SK-N-DZ (cell line): ENCODE measurements around the gene EFTUD2.

Experiments used
- DNase-seq: peaks from one replicate; pipeline ENCODE4 v3.0.0-alpha.2; 2015; ENCODE audit warnings: low spot score

The EFTUD2 gene

GRCh38 chr17:44910231-44911106 lies 11.2 kb upstream of the EFTUD2 start:
- no peak for DNase-seq

DNA sequence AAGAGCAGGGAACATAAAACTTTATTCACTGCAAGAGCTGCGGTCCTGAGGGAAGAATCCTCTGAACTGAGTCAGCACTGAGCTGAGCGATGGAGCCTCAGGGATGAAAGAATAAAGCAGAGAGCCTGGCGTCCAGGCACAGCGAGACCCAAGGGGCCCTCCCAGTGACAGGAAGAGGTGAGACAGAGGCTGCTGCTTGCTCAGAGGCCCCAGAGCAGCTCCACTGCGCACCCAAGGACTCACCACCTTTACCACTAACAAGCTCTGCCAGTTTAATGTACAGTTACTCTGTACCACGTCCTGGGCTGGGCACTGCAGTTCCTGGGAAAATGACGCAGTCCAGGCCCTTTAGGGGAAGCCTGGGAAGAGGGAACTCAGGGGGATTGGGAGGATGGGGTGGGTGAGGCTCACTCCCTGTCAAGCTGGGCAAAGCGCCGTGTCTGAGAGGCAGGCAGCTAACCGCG lies 10.5 kb upstream of the EFTUD2 start:
- DNase-seq, result no peak

DNA sequence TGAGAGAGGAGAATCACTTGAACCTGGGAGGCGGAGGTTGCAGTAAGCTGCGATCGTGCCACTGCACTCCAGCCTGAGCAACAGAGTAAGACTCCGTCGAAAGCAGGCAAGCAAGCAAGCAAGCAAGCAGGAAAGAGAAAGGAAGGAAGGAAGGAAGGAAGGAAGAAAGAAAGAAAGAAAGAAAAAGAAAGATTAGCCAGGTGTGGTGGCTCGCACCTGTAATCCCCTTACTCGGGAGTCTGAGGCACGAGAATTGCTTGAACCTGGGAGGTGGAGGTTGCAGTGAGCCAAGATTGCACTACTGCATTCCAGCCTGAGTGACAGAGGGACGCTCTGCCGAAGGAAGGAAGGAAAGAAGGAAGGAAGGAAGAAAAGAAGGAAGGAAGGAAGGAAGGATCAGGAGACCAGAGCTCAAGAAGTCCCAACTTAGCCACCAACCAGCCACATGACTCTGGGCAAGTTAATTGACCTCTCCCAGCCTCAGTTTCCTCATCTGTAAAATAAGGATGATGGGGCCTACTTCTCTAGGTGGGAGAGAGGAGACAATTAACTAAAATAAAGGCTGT lies 9.6 kb upstream of the EFTUD2 start:
- no peak for DNase-seq

GRCh38 chr17:44907729-44908470 lies 8.7 kb upstream of the EFTUD2 start:
- no peak for DNase-seq

- no peak for DNase-seq
Measured at GRCh38 chr17:44906763-44907728, 7.8 kb upstream of the EFTUD2 start.

DNA sequence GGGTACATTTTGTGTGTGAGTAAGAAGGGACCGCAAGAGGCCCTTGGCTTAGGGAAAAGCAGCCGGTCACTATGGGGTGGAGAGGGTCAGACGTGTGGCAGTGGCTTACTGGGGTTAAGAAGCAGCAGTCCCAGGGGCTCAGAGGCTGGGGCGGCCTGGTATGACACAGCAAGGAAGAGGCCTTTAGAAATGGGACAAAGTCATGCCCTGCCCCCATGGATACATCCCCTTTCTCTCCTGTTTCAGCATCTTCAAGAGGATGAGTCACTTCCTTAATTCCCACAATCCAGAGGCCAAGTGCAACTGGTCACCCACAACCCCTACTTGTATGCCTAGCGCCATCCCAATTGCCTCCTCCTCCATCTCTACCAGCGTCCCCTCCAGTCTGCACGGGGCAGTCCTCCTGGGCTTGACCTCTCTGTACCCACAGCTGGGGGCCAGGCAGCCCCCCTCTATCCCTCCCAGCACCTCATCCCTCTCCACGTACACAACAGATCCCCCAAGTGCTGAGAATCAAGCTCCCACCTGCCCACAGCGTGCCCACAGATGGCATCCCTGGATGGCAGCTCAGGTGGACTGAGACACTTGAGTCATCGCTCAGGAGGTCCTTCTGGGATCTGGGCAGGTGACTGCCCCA lies 6.9 kb upstream of the EFTUD2 start:
- DNase-seq, result no peak

DNA sequence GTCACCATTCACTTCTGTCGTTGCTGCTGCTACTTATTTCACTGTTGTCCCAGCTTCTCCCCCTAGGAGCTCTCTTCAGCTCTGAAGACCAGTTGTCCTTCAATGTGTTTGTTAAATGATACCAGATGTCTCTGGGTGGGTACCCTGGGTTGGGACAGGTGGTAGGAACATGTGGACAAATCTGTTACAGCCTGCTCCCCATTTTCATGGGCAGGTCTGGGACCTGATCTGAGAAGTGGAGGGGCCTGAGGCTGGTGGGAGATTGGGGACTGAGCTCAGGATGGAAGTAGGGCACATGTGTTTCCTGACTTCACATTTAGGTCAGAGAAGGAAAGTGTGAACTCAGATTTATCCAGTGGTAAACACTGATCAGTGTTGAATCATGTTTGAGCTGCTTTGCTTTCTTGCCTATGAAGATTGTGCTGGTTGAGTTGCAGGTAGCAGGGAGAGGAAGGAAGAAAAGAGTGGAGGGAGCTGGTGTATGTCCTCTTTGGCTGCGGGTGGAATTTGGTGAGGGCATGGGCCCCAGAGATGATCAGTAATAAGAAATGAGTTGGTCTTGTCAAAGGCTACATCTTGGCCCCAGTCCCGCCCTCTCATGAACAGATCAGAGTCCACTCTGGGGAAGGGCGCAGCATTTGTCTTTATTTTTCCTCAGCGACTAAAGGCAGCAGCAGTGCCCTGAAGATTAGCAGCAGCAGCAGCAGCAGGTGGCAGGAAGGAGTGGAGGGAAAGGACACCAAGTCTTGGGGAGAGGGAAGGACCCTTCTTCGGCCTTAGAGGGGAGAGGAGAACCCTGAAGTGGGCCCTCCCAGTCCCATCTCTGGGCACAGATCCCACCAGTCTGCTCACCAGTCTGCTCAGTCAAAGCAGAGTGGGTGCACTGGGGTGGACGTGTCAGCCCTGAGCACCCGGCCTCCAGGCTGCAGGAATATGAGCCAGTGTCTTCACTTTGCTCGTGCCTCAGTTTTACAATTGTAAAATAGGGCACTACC lies 6.1 kb upstream of the EFTUD2 start:
- no peak for DNase-seq

DNA sequence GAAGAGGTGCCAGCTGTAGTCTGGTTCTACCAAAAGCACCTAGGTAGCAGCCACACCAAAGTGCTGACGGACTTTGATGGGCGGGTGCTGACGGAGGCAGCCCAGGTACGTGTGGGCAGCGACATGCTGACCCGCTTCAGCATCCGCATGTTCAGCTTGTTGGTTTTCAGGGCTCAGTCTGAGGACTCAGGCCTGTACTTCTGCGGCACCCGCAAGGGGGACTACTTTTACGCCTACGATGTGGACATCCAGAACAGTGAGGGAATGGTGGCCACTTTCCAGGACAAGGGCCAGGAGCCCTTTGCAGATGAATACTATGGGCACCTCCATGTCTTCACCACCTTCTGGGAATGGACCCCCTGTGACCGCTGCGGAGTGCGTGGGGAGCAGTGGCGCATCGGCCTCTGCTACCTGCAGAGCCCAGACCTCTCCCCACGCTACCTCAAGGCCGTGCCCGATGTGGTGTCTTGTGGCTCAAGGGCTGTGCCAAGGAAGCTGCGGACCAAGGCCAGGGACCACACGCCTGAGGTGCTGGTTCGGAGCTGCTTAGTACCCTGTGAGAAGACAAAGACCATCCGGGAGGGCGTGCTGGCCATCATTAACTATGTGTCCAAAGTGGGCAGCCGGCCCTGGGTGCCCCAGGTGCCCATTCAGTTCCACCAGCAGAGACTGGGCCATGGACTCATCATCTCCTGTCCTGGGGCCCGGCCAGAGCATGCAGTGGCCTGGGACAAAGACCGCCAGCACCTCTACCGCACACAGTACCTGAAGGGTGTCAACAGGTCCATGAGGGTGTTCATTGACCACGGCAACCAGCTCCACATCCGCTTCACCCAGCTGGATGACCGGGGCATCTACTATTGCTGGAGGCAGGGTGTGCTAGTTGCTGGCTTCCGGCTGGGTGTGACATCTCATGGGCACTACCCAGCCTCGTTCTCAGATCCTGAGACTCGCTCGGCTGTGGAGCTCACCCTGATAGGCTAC lies 5.0 kb upstream of the EFTUD2 start:
- DNase-seq, result no peak

DNA sequence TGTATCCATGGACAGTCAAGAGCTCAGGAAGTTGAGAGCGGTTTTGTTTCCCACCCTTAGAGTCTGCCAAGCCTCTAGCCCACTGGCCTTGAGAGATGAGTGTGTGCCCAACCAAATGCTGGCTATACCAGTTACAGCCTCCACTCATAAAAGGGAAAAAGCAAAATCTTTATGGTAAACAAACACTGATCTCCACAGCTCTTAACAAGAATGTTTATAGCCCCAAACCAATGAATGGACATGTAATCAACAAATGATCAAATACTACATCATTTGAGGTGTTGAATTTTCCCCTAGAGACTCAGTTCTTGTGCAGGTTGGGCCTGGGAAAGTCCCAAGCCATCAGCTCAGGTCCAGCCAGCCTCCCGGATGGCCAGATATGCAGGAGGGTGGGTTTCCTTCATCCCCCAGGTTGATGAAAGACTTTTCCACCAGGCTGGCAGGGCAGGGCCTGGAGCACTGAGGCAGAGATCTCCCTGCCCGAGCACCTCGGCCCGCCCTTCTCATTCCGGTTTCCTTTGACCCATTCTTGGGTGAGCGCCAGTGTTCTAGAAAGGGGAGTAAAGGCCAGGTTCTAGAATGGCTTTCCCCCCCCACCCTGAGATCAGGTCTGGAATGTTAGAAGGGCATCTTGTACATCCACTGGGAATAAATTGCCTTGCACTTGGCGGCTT lies 3.9 kb upstream of the EFTUD2 start:
- no peak for DNase-seq

DNA sequence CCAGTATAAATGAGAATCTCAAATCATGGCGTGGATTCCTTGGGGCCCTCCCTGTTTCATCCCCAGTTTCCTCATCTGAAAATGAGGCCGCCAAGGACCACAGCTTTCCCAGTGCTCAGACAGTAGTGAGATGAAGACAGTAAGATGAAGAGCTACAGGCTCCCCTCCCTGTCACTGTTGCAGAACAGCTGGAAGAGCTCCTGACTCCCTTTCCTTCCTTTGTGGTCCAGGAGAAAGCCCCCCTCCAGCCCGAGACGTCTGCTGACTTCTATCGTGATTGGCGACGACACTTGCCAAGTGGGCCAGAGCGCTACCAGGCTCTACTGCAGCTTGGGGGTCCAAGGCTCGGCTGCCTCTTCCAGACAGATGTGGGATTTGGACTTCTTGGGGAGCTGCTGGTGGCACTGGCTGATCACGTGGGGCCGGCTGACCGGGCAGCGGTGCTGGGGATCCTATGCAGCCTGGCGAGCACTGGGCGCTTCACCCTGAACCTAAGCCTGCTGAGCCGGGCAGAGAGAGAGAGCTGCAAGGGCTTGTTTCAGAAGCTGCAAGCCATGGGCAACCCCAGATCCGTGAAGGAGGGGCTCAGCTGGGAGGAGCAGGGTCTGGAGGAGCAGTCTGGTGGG lies 3.0 kb upstream of the EFTUD2 start:
- no peak for DNase-seq

- DNase-seq, result no peak
Measured at GRCh38 chr17:44901411-44901921, 2.2 kb upstream of the EFTUD2 start.

DNA sequence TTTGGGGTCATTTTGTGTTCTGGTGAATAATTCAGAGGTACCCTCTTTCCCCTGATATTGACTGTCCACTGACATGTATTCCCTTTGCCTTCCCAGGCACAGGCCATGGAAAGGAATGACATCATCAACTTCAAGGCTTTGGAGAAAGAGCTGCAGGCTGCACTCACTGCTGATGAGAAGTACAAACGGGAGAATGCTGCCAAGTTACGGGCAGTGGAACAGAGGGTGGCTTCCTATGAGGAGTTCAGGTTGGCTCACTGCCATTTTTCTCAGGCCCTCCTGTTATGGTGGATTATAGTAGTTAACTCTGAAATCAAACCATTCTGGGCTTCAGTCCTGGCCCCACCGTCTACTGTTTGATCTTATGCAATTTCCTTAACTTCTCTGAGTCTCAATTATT lies 1.6 kb upstream of the EFTUD2 start:
- no peak for DNase-seq

GRCh38 chr17:44898768-44899073 lies 524 bp downstream of the EFTUD2 start:
- no peak for DNase-seq

- DNase-seq, result no peak
Measured at GRCh38 chr17:44894642-44895041, 4.6 kb downstream of the EFTUD2 start.

- DNase-seq, result no peak
Measured at GRCh38 chr17:44892250-44892649, 7.0 kb downstream of the EFTUD2 start.

- no peak for DNase-seq
Measured at GRCh38 chr17:44889003-44889402, 10.2 kb downstream of the EFTUD2 start.
